NT2/D1 (cell line): ENCODE results near the gene POLR1C.
"Not testable (repeated sequence)": the region's sequence is repeated elsewhere in the genome, so short reads cannot be mapped to it uniquely, and the experiment has no call there.

Experiments used
- DNase-seq: peaks from one replicate; pipeline ENCODE4 v3.0.0-alpha.2; 2011; ENCODE audit warnings: low read depth, low spot score
- H3K27me3 ChIP-seq: 2 replicates; pipeline ENCODE4 v1.6.0; 2011; ENCODE audit warnings: mild to moderate bottlenecking; ENCODE audit not compliant: insufficient read length, insufficient read depth
- H3K36me3 ChIP-seq: 2 replicates; pipeline ENCODE4 v1.6.1; 2011; ENCODE audit warnings: mild to moderate bottlenecking, low read length, mixed read lengths; ENCODE audit not compliant: insufficient read depth, insufficient read length
- H3K4me1 ChIP-seq: 2 replicates; pipeline ENCODE4 v1.5.1; 2011; ENCODE audit not compliant: insufficient read depth, insufficient read length
- H3K4me3 ChIP-seq: 2 replicates; pipeline ENCODE4 v1.5.1; 2011; ENCODE audit warnings: low read depth; ENCODE audit not compliant: insufficient read length
- H3K9ac ChIP-seq: 2 replicates; pipeline ENCODE4 v1.6.0; 2011; ENCODE audit warnings: low read depth; ENCODE audit not compliant: insufficient read length
- H3K9me3 ChIP-seq: 2 replicates; pipeline ENCODE4 v1.5.1; 2011; ENCODE audit warnings: mild to moderate bottlenecking, low read length; ENCODE audit not compliant: insufficient read depth
- SUZ12 ChIP-seq: IDR thresholded peaks from 2 replicates; pipeline ENCODE4 v1.6.1; 2011; ENCODE audit not compliant: insufficient read length, insufficient read depth; ENCODE audit errors: extremely low read depth
- YY1 ChIP-seq: IDR thresholded peaks from 2 replicates; pipeline ENCODE4 v1.6.1; 2011; ENCODE audit not compliant: insufficient read length, insufficient read depth
- ZNF274 ChIP-seq: IDR thresholded peaks from 2 replicates; pipeline ENCODE4 v1.6.1; 2011; ENCODE audit warnings: mild to moderate bottlenecking, low read depth, low read length

The POLR1C gene

GRCh38 chr6:43516697-43517504, at the start of gene POLR1C, which contains the start of gene YIPF3:
TSS of gene POLR1C (plus strand) at chr6:43517089. CDS start at chr6:43517110, 21 bp downstream.
TSS of gene YIPF3 (minus strand) at chr6:43516926. CDS start at chr6:43516807, 119 bp downstream.
- peak within 1 kb of the TSS; percentile 97 for H3K9ac ChIP-seq
- peak within 1 kb of the TSS; percentile 99 for H3K4me3 ChIP-seq
- H3K36me3 ChIP-seq: peaks cover 65% of the 10 kb centered on the region
- H3K27me3 ChIP-seq: no peaks in the 10 kb centered on the region
- DNase-seq: peak; percentile 90
- H3K9me3 ChIP-seq: no peaks in the 10 kb centered on the region
- peaks cover 4% of the 10 kb centered on the region for H3K4me1 ChIP-seq
- TF ChIP-seq YY1 (peak; percentile 64), ZNF274 (no peak), SUZ12 (no peak)

GRCh38 chr6:43467265-43467664, 49.6 kb upstream of the POLR1C start:
- H3K9me3 ChIP-seq, H3K36me3 ChIP-seq, H3K27me3 ChIP-seq, H3K9ac ChIP-seq, DNase-seq, H3K4me3 ChIP-seq, H3K4me1 ChIP-seq: not testable (repeated sequence)

- no peaks in the 10 kb centered on the region for H3K27me3 ChIP-seq
- no peak overlapping the region for H3K4me3 ChIP-seq
- H3K36me3 ChIP-seq: no peaks in the 10 kb centered on the region
- H3K4me1 ChIP-seq: peaks cover 10% of the 10 kb centered on the region
- no peak overlapping the region for H3K9ac ChIP-seq
- TF ChIP-seq ZNF274 (no peak), SUZ12 (no peak), YY1 (no peak)
- H3K9me3 ChIP-seq: no peaks in the 10 kb centered on the region
- DNase-seq: no peak
Measured at GRCh38 chr6:43467752-43468151, 49.1 kb upstream of the POLR1C start.

- H3K9me3 ChIP-seq: no peaks in the 10 kb centered on the region
- DNase-seq: no peak
- no peak for TF ChIP-seq SUZ12
- no peak for TF ChIP-seq ZNF274
- no peak for TF ChIP-seq YY1
Measured at GRCh38 chr6:43468240-43468639, 48.6 kb upstream of the POLR1C start.

GRCh38 chr6:43468748-43469681, 47.9 kb upstream of the POLR1C start:
- no peaks in the 10 kb centered on the region for H3K27me3 ChIP-seq
- H3K4me3 ChIP-seq: no peak overlapping the region
- DNase-seq: no peak
- no peaks in the 10 kb centered on the region for H3K36me3 ChIP-seq
- H3K9me3 ChIP-seq: no peaks in the 10 kb centered on the region
- H3K9ac ChIP-seq: peak overlapping the region; percentile 24
- H3K4me1 ChIP-seq: peaks cover 10% of the 10 kb centered on the region
- TF ChIP-seq ZNF274 (no peak), YY1 (no peak), SUZ12 (no peak)

More at GRCh38 chr6:43468240-43468639, 48.6 kb upstream of the POLR1C start:
- H3K4me3 ChIP-seq: no peak overlapping the region
- H3K4me1 ChIP-seq: peaks cover 10% of the 10 kb centered on the region
- no peak overlapping the region for H3K9ac ChIP-seq
- H3K36me3 ChIP-seq: no peaks in the 10 kb centered on the region
- H3K27me3 ChIP-seq: no peaks in the 10 kb centered on the region

GRCh38 chr6:43469947-43470346, 46.9 kb upstream of the POLR1C start:
- Histone ChIP-seq H3K4me1 (peaks cover 10% of the 10 kb centered on the region), H3K4me3 (no peak overlapping the region), H3K9ac (no peak overlapping the region), H3K27me3 (no peaks in the 10 kb centered on the region), H3K36me3 (no peaks in the 10 kb centered on the region), H3K9me3 (no peaks in the 10 kb centered on the region)
- no peak for DNase-seq
- TF ChIP-seq SUZ12 (no peak), ZNF274 (no peak), YY1 (no peak)

- Histone ChIP-seq H3K4me3 (no peak overlapping the region), H3K9ac (no peak overlapping the region), H3K4me1 (peaks cover 10% of the 10 kb centered on the region), H3K9me3 (no peaks in the 10 kb centered on the region), H3K36me3 (no peaks in the 10 kb centered on the region), H3K27me3 (no peaks in the 10 kb centered on the region)
- TF ChIP-seq SUZ12 (no peak), YY1 (no peak), ZNF274 (no peak)
- DNase-seq: no peak
Measured at GRCh38 chr6:43471399-43471798, 45.5 kb upstream of the POLR1C start.
